T-helper 1 cell treated with Interleukin-12 subunit alpha and Interleukin-12 subunit beta and Interleukin-4 antibody, amounts not matched to agents 30 ng/mL and 1 ng/mL, for 36 hours (primary cell): ENCODE data around the gene TMEM54. TPM values are rescaled to one million over a fixed set of nuclear protein-coding genes. Genes with fewer than 3 reads are reported as not detected.
"Not testable (repeated sequence)": the region's sequence is repeated elsewhere in the genome, so short reads cannot be mapped to it uniquely, and the experiment has no call there.

Experiments
- intact Hi-C: fragments of 100-400 bp; cut with micrococcal nuclease; formaldehyde crosslinking; loops from one replicate; pipeline ENCODE4 v1.15.1; 2024
- total RNA-seq: library from RNA; stranded (reverse); gene quantifications from 2 replicates; pipeline ENCODE4 v1.2.3, GENCODE V29; 2022

TMEM54 gene
- total RNA-seq, 1 donor from 2014 or later = 2.3 TPM

GRCh38 chr1:32919811-32920733 lies 18.9 kb upstream of the TMEM54 start:
- intact Hi-C loops = no loop called here

GRCh38 chr1:32918179-32918578 lies 17.0 kb upstream of the TMEM54 start:
- intact Hi-C loops = no loop called here

GRCh38 chr1:32917521-32917920 lies 16.3 kb upstream of the TMEM54 start:
- intact Hi-C loops = no loop called here

GRCh38 chr1:32915766-32916706 lies 14.8 kb upstream of the TMEM54 start:
- intact Hi-C loops = no loop called here

- intact Hi-C loops = no loop called here
Observed at GRCh38 chr1:32910319-32910718, 9.1 kb upstream of the TMEM54 start.

- intact Hi-C loops = no loop called here
Observed at GRCh38 chr1:32907435-32907834, 6.2 kb upstream of the TMEM54 start.

- intact Hi-C loops = no loop called here
Observed at GRCh38 chr1:32906654-32907053, 5.5 kb upstream of the TMEM54 start.

GRCh38 chr1:32905588-32905987 lies 4.4 kb upstream of the TMEM54 start:
- intact Hi-C loops = not testable (repeated sequence)

GRCh38 chr1:32904797-32905196 lies 3.6 kb upstream of the TMEM54 start:
- intact Hi-C loops = no loop called here

GRCh38 chr1:32903991-32904785 lies 3.0 kb upstream of the TMEM54 start:
- intact Hi-C loops = no loop called here

GRCh38 chr1:32902535-32902920 lies 1.3 kb upstream of the TMEM54 start:
- intact Hi-C loops = no loop called here

- intact Hi-C loops = no loop called here
Observed at GRCh38 chr1:32901823-32902534, 790 bp upstream of the TMEM54 start.

- intact Hi-C loops = no loop called here
Observed at GRCh38 chr1:32900371-32900955, 726 bp downstream of the TMEM54 start.

GRCh38 chr1:32899586-32900296 lies 1.4 kb downstream of the TMEM54 start:
- intact Hi-C loops = no loop called here

GRCh38 chr1:32898958-32899357 lies 2.2 kb downstream of the TMEM54 start:
- intact Hi-C loops = no loop called here

- intact Hi-C loops = no loop called here
Observed at GRCh38 chr1:32898056-32898455, 3.1 kb downstream of the TMEM54 start.

- intact Hi-C loops = no loop called here
Observed at GRCh38 chr1:32897082-32898049, 3.8 kb downstream of the TMEM54 start.

- intact Hi-C loops = no loop called here
Observed at GRCh38 chr1:32896451-32896850, 4.7 kb downstream of the TMEM54 start.
